DMS 273 (cell line): ENCODE measurements around the gene ZNF341.

Source experiments
- DNase-seq: peaks from one replicate; lab custom pipeline; 2025; ENCODE audit not compliant: unreplicated experiment; lab: John Stamatoyannopoulos, UW

Gene ZNF341

DNA sequence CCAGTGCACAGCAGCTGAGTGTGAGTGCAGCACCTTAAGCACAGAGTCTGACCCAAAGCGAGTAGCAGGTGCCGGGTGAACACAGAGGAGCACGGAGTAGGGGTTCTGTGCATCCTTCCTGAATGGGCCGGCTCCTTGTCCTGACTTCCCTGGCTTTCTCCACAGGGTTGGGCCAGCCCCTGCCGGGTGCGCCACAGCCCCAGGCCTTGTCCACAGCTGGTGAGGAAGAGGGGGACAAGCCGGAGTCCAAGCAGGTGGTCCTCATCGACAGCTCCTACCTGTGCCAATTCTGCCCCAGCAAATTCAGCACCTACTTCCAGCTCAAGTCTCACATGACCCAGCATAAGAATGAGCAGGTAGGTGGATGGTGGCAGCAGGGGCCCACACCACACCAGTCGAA lies 34.9 kb downstream of the ZNF341 start:
- no peak for DNase-seq

DNA sequence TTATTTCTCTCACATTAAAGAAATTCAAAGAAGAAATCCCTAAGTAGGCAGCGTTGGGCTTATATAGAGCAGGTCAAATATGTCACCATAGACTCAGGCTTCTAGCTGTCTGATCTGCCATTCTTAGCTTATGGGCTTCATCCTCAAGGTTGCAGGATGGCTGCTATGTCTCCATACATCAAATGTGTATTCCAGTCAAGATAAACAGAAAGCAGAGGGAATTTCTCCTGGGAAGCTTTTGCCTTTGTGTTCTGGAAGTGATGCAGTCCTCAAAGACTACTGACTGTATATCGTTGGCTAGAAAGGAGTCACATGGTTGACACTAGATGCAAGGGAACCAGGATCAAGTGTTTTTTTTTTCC lies 36.0 kb downstream of the ZNF341 start:
- no peak for DNase-seq

DNA sequence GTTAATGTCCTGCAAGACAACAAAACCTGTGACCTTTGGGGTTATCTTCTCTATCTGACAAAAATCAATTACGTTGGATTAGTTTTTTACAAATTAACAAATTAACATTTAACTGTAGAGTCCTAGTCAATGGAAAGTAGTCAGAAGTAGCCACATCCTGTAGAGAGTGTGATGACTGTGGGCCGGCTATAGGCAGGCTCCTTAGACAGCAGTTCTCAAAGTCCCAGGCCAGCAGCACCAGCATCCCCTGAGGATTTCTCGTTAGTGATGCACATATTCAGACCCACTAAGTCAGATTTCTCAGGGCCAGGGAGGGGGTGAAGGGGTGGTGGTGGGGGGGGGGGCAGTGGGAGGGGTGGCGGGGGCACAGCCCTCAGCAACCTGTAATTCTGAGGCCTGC lies 37.2 kb downstream of the ZNF341 start:
- no peak for DNase-seq

DNA sequence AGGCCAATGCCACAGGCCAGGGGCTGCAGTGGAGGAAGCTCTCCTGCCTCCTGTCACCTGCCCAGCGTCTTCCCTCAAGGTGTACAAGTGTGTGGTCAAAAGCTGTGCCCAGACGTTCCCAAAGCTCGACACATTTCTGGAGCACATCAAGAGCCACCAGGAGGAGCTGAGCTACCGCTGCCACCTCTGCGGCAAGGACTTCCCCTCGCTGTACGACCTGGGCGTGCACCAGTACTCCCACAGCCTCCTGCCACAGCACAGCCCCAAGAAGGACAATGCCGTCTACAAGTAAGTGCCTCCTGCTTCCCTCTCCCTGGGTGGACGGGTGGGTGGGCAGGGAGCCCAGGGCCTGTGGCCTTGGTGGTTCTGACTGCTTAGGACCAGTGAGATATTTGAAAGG lies 38.2 kb downstream of the ZNF341 start:
- no peak for DNase-seq

DNA sequence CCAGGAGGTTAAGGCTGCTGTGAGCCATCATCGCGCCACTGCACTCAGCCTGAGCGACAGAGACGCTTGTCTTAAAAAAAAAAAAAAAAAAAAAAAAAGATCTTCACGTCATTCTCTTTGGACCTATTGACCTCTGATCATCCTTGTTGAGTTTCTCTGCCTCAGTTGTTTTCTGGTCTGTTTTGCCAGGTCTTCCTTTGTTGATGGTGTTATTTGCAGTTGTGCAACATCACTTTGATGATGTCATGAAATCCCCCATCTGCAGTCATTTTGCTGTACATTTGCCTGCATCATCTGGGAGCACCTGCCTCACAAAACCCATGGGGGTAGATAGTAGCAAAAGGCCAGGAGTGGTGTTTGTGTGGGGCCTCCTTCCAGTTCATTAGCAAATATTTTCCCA lies 40.1 kb downstream of the ZNF341 start:
- DNase-seq: no peak

DNA sequence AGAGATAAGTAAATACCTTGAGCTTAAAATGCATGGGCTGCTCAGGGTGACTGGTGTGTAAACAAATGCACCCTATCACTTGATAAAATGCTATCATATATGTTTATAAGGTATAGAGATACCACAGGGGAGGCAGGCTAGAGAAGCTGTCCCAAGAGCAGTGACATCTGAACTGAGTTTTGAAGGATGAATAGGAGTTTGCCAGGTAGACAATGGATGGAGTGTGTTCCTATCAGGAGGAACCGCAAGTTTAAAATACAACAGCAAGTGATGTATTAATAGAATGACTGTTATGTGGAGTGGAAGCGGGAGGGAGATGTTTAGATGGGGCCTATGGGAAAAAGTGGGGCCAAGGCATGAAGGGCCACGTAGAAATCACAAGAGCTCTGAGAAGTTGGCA lies 40.6 kb downstream of the ZNF341 start:
- DNase-seq: no peak

DNA sequence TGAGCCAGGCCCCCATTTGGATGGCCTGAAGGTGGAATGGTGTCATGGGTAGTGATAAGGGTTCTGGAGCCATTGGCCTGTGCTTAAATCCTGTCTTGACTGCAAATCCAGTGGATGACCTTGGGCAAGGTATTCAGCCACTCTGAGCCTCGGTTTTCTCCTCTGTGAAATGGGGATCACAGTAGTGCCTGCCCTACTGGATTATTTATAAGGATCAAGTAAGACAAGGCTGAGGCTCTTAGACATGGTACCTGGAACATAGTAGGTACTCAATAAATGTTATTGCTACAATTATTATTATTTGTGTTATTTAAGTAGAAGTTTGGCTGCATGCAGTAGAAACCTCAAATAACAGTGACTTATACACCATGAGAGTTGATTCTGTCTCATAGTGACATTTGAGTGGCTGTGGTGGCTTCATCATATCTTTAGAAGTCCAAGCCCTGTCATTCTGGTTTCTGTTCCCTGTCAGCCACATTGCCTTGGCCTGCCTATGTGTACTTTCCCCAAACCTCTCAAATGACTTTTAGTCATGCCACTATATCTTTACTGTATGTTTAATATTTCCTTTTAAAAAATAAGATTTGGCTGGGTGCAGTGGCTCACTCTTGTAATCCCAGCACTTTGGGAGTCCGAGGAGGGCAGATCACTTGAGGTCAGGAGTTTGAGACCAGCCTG lies 41.8 kb downstream of the ZNF341 start:
- DNase-seq: no peak

DNA sequence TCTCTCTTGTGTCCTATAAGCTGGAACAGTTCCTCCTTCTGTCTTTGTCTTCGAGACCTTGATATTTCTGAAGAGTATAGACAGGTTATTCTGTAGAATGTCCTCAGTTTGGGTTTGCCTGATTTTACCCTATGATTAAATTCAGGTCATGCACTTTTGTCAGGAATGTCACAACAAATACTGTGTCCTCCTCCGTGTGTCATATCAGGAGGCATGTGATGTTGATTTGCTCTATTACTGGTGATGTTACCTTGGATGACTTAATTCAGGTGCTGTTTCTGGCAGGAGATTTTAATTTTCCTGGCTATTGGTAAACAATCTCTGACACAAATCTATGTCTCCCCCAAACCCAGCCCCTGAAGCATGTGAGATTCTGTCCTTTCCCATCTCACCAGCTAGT lies 46.0 kb downstream of the ZNF341 start:
- DNase-seq: no peak

DNA sequence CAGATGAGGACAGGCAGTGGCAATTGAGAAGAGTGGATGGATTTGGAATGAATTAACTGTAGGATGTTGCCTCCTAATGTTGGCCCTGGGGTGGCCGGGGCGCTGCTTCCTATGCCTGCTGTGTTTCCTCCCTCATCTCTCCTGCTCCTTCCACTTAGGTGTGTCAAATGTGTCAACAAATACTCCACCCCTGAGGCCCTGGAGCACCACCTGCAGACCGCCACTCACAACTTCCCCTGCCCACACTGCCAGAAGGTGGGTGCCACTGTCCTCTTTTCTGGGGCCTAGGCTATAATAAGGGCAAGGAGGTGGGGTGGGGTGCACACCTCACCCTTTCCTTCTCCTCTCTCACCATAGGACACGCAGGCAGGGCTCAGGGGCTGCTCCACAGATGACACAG lies 49.3 kb downstream of the ZNF341 start:
- no peak for DNase-seq

DNA sequence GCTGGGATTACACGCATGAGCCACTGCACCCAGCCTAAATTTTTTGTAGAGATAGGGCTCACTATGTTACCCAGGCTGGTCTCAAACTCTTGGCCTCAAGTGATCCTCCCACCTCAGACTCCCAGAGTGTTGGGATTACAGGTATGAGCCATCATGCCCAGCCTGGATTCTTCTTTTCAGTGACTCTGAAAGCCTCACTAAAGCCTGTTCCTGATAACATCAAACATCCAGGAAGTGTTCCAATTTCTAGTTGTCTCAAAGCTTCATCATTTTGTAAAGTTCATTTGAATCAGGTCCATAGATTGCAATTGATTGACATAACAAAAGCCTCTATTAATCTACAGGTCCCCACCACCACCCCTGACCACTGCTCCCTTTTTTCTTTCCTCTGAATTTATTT lies 50.1 kb downstream of the ZNF341 start:
- DNase-seq: no peak

DNA sequence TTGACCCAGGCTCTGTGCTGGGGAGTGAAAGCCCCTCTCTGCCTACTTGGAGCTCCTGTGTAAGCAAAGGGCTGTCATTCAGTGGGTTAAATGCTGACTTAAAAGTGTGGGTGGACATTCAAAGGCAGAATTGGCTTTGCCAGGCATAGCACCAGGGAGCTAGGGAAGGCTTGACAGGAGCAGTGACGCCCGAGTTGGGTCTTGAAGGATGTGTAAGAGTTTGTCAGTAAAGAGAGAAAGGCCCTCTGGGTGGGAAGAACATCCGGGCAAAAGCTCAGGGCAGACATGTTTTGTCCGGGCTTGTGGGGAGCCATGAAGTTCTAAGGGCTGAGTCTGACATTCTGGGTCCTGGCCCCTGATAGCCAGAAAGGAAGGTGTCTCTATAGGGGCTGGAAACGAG lies 51.5 kb downstream of the ZNF341 start:
- no peak for DNase-seq

DNA sequence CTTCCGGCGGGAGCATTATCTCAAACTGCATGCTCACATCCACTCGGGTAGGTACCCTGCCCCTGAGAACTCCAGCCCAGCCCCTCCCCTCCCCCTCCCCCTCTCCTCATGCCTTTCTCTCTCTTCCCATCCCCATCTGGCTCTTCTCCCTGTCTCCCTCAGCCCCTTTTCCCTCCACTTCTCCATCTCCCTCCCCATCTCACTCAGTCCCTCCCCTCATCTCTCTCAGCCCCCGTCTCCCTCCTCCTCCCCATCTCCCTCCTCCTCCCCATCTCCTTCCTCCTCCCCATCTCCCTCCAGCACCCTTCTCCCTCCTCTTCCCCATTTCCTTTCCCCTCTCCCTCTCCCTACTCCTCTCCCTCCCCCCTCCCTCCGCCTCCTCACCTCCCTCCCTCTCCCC lies 52.0 kb downstream of the ZNF341 start:
- no peak for DNase-seq

DNA sequence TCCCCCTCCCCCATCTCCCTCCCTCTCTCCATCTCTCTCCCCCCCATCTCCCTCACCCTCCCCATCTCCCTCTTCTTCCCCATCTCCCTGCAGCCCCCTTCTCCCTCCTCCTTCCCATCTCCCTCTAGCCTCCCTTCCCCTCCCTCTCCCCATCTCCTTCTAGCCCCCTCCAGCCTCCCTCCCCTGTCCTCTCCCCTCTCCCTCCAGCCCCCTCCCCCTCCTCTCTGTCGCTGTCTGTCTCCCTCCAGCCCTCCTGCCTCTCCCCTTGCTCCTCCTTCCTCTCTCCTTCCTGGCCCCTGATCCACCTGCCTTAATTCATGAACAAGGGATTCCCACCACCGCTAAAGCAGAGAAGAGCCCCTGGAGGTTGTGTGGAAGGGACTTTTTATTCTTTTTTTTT lies 52.4 kb downstream of the ZNF341 start:
- no peak for DNase-seq

DNA sequence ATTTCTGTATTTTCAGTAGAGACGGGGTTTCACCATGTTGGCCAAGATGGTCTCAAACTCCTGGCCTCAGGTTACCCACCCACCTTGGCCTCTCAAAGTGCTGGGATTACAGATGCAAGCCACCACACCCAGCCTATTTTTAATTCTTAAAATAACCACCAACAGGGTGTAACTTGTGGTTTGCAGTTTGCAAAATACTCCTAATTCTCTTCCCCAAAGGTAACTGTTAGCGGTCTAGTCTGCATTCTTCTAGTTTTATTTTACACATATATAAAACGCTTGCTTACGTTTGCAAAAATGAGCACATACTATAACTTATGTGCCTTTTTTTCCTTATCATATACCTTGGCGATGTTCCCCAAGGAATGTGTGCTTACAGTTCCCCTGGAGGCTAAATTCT lies 53.7 kb downstream of the ZNF341 start:
- DNase-seq: no peak

DNA sequence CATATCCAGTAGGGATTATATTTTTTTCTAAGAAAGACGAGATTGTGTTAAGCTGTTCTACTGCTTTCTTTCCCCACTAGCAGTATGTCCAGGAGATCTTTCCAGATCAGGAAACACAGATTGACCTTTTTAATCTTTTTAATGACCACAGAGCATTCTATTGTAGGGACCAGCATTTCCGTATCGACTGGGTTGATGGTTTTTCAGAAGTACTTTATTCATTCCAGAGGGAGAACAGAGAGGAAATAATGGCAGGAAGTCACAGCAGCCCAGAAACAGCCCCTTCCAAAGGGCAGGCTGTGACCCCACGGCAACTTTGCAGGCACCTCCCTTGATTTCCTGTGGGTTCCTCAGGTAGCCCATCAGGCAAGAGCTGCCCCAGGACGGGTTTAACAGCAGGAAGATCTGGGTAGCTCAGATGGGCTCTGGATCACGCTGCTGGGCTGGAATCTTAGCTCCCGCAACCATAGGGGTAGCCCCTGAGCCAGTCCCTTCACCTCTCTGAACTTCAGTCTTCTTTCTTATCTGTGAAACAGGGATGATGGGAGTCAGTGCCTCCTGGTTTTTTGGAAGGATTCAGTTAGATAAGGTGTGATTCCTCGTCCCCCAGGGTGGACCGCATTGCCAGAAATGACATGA lies 55.6 kb downstream of the ZNF341 start:
- no peak for DNase-seq

DNA sequence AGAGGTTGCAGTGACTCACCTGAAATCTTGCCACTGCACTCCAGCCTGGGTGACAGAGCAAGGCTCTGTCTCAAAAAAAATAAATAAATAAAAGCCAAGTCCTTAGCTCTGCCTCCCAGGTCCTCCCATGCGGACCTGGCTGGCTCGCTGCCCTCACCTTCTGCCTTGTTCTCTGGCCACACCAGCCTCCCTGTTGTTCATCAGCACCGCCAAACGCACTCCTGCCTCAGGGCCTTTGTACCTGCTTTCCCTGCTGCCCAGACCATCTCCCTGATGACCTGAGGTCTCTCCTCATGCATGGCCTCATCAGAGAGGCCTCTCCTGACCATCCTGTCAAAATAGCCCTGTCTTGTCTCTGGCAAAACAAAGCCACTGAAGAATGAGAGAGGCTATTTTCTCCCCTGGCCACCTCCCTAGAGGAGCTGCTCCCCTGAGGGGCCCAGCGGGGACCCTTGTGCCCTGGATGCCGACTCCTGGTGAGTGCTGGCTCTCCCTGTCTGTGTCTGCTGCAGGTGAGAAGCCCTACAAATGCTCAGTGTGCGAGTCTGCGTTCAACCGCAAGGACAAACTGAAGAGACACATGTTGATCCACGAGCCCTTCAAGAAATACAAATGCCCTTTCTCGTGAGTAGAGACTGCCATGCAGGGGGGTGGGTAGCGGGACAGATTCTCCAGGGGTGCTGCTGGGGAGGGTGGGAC lies 56.7 kb downstream of the ZNF341 start:
- DNase-seq: no peak

DNA sequence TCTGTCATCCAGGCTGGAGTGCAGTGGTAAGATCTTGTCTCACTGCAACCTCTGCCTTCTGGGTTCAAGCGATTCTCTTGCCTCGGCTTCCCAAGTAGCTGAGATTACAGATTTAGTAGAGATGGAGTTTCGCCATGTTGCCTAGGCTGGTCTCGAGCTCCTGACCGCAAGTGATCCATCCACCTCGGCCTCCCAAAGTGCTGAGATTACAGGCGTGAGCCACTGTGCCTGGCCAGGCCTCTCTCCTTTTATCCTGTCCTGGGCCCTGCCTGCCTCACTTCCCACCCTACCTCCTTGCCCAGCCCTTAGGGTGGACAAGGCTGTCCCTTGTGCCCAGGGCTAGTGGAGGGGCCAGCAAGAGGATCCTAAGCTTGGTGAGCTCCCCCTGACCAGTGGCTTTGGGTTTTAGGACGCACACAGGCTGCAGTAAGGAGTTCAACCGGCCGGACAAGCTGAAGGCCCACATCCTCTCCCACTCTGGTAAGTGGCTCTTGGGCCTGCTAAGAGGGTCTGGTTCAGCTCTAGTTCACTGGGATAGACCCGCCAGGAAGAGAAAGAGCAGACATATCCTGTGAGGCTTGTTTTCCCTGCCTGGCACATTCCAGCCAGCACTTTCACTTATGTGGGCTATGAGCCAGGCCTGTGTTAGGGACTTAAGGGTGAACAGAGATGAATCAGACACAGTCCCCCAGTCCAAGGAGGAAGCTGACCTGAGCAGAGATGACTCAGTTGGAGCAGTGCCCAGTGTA lies 57.5 kb downstream of the ZNF341 start:
- peak; percentile 36 for DNase-seq

DNA sequence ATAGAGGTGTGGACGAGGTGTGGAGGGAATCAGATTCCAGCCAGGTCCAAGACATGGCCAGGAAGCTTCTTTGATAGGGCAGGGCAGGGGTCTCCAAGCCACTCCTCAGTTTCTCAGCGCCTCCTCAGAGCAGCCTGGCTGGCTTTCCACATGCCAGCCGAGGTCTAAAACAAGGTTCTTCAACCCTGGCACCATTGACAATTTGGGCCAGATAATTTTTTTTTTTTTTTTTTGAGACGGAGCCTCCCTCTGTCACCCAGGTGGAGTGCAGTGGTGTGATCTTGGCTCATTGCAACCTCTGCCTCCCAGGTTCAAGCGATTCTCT lies 58.0 kb downstream of the ZNF341 start:
- DNase-seq: no peak

DNA sequence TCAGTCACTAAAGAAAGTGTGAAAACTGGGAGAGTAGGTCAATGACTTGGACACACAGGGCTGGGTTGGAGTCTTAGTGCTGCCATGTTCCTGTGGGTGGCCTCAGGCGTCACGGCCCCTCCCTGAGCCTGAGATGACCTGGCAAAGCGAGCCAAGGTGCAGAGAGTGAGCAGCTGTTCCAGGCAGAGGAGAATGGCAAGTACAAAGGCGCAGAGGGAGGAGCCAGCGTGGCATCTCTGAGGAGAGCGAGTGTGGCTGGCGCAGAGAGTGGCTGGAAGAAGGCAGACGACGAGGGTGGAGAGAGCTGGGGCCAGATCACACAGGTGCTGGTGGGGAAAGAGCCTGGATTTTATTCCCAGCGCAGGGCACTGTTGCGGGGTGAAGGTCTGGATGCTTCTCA lies 58.8 kb downstream of the ZNF341 start:
- peak; percentile 44 for DNase-seq

DNA sequence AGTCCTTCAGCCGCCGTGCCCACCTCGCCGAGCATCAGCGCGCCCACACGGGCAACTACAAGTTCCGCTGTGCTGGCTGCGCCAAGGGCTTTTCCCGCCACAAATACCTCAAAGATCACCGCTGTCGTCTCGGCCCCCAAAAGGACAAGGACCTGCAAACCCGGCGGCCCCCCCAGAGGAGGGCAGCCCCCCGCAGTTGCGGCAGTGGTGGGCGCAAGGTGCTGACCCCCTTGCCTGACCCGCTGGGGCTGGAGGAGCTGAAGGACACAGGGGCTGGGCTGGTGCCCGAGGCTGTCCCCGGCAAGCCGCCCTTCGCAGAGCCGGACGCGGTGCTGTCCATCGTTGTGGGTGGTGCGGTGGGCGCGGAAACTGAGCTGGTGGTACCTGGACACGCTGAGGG lies 59.2 kb downstream of the ZNF341 start:
- DNase-seq: no peak

DNA sequence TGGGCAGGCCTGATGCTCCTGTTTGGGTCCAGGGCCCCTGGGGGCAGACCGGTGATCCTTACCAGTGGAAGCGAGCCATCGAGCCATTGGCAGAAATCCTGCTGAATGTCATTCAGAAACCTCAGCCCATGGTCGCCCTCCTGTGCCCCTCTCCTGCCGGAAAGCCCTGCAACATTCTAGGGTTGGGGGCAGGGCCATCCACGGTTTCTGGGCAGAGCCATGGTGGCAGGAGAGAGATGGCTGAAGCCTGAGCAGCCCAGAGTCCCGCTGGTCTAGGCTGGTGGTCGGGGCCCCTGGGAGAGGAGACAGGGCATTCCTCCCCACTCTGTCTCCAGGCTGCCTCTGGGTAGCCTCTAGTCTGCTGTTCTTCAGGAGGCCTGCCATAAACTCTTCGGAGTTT lies 59.7 kb downstream of the ZNF341 start:
- no peak for DNase-seq

DNA sequence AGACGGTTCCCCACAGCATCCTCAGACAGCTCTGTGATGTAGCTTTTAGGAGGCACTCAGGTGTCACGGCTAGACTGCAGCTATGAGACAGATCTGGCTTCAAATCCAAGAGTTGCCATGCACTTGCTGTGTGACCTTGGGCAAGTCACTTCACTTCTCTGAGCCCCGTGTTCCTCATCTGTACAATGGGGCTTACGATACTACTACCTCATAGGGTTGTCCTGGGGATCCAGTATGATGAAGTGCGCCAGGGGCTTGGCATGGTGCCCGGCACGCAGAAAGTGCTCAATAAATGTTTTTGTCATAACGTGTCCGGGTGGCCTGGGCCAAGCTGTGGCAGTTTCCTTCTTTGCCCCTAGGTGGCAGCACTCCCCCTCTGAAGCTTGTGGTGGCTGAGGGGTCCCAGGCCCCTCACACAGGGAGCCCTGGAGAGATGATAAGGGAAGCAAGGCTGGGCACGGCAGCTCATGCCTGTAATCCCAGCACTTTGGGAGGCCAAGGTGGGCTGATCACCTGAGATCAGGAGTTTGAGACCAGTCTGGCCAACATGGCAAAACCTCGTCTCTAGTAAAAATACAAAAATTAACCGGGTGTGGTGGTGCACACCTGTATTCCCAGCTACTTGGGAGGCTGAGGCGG lies 60.3 kb downstream of the ZNF341 start:
- DNase-seq: peak; percentile 58
